NCI-H524 treated with DMSO at 0.1 percent for 48 hours (cell line): ENCODE measurements around the gene ZNF836.
"Not testable (repeated sequence)": the region's sequence is repeated elsewhere in the genome, so short reads cannot be mapped to it uniquely, and the experiment has no call there.

Source experiments
- DNase-seq: peaks from one replicate; lab custom pipeline; 2025; lab: John Stamatoyannopoulos, UW

The ZNF836 gene

DNA sequence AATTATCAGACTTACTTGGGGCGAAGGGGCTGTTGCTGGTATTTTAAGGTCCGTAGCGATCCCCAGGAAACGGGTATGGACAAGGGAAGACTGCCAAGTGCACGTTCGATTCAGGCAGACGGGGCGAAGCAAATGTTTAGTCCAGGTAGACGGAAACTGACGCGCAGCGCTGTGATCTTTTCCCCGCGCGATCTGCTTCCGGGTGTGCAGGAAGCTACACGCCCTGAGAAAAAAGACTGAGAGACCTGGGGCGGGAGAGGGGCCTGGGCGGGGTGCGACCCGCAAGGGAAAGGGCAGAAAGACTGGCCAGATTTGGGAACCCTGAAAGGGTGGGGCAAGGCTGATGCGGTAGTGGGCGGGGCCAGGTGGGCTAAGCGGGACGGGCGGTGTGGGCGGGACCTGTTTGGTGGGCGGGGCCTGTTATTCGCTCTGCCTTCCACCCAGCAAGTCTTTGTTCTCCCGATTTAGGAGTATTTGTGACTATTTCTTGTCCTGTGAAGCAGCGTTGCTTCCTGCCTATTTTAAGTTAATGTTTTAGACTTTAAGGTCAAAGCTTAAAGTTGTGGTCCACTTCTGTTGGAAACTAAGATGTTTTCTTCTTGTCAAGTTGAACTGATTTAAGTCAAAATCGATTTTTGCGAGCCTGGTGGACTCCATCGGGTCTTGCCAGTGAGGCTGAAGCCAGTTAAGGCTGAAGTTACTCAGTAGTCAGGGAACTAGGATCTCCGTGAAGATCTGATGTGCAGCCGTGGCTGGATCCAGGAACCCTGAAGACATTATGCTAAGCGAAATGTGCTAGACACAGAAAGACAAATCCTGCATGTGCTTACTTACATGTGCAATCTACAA is at the start of gene ZNF836:
Gene ZNF836 (minus strand): TSS at position 301 of the 849 bp plus-strand sequence. CDS start 3,549 bp downstream, outside the sequence.
- peak; percentile 0 for DNase-seq

DNA sequence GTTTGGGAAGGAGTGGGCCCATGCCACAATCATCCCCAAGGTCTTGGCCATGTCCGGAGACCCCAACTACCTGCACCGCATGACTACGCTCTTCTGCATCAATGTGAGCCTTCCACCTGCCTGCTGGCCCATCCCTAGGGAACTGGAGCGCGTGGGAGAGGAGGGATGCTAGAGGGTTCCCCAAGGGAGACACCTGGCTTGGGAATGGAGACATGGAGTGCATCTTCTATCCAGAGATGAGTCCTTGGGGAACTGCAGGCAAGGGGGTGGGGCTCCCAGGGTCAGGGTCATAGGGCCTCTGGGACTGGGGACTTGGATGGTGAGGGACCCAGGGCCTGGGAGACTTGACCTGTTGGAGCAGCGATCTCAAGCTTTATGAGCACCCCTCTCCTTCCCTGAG is 49.6 kb upstream of the ZNF836 start:
- DNase-seq: no peak

DNA sequence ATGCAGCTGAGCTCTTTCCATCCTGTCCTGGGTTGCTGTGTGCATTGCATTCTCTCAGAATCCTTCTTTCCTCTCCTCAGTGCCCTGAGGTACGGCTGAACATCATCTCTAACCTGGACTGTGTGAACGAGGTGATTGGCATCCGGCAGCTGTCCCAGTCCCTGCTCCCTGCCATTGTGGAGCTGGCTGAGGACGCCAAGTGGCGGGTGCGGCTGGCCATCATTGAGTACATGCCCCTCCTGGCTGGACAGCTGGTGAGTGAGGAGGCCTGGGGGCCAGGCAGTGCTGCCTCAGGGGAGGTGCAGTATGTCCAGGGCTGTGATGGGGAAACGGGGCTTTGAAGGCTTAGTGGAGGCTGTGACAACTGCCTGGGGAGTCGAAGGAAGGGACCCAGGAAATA is 48.2 kb upstream of the ZNF836 start:
- DNase-seq: no peak

DNA sequence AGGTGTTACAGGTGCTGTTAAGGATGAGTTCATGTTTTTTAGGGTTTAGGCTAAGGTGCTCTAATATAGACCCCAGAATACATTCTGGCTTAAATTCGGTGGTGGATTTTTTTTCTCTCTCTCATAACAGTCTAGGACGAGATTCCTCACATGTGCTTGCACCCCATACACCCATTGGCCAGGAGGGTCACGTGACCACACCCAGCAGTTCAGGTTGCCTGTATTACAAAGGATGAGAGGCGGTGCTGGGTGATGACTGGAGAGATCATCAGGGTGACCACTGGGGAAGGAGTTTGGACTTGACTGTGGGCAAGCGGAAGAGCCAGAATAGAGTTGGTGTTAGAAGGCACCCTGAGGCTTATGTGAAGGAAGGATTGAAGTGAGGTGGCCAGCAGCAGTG is 46.2 kb upstream of the ZNF836 start:
- no peak for DNase-seq

DNA sequence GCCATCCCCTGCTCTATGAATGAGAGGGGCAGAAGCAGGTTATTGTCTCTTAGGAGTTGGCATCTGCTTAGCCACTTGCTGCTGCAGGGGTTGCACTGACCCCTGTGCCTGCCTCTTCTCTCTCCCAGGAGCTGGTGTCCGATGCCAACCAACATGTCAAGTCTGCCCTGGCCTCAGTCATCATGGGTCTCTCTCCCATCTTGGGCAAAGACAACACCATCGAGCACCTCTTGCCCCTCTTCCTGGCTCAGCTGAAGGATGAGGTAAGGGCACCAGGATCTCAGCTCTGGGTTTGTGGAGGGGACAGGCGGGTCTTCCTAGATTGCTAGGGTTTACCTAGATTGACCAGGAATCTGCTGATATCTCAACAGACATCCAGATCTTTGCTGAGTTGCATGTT is 45.0 kb upstream of the ZNF836 start:
- no peak for DNase-seq

DNA sequence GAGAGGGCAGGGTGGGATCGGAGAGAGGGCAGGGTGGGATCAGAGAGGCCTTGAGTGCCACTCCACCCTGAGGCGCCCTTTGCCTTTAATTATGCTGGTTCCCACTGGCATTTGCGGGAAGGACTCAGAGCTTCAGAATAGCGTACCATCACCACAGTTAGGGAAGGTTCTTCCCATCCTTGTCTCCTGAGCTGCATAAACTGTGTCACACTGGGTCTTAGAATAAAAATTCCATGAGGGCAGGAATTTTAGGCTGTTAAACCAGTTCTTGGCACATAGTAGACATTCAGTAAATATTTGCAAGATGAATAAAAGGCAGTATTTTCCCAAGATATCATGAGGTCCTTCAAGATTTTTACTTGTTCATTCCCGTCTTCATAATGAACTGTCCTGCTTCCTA is 42.8 kb upstream of the ZNF836 start:
- no peak for DNase-seq

DNA sequence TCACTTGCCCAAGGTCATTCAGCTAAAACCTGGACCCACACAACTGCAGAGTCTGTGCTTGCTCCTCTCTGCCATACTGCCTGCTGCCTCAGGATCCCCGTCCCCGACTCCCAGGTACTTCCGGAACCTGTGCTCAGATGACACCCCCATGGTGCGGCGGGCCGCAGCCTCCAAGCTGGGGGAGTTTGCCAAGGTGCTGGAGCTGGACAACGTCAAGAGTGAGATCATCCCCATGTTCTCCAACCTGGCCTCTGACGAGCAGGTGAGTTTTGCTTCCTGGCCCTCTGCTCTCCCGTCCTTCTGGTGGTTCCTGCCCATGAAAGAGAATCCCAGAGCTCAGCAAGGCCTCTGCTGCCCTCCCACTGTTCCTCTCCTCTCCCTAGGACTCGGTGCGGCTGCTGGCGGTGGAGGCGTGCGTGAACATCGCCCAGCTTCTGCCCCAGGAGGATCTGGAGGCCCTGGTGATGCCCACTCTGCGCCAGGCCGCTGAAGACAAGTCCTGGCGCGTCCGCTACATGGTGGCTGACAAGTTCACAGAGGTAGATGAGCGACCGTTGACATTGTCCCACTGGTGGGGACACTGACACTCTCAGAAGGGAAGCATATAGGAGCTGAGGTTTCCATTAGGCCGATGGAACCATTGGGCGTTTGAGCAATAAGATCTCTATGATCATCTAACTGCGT is 41.3 kb upstream of the ZNF836 start:
- DNase-seq: no peak

DNA sequence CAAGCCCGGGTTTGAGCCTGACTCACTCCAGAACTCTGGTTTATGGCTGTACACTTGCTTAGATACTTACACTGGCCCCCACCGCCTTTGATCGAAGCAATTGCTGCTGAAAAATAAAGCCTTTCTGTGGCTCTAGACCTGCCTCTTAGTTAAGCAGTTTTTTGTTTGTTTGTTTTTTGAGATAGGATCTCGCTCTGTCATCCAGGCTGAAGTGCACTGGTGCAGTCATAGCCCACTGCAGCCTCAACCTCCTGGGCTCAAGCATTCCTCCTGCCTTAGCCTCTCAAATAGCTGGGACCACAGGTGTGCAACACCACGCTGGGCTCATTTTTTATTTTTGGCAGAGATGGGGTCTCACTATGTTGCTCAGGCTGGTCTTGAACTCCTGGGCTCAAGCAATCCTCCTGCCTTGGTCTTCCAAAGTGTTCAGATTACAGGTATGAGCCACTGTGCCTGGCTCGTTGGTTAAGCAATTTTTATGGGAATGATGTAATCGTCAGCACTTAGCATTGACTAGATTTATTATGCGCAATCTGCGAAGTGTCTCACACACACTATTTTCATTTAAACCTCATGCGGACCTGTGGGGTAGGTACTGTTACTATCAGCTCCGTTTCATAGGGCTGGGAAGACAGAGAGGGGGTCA is 40.6 kb upstream of the ZNF836 start:
- no peak for DNase-seq

DNA sequence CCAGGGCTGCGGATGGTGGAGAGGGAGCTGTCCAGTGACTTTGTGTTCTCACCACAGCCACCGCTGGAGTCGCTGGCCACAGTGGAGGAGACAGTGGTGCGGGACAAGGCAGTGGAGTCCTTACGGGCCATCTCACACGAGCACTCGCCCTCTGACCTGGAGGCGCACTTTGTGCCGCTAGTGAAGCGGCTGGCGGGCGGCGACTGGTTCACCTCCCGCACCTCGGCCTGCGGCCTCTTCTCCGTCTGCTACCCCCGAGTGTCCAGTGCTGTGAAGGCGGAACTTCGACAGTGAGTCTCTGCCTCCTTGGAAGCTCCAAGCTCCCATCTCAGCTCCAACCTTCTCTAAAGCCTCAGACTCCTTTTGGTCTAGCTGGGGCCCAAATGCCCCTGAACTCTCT is 39.8 kb upstream of the ZNF836 start:
- no peak for DNase-seq

DNA sequence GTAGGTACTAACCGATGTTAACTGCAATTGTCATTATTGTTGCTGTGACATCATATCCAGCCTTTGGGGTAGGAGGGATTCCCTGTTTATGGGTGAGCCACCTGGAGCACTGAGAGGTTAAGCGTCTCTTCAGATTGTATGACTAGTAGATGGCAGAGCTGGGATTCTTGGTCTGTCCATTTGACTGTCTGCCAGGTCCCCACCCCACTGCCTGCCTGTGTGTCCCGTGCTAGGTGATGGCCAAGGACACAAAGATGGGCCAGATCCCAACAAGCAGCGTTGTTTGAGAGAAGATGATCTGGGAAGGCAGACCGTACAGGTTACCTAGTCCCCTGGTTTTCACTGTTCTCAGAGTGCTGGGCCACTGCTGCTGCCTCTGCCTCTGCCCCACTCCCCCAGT is 35.1 kb upstream of the ZNF836 start:
- DNase-seq: no peak

DNA sequence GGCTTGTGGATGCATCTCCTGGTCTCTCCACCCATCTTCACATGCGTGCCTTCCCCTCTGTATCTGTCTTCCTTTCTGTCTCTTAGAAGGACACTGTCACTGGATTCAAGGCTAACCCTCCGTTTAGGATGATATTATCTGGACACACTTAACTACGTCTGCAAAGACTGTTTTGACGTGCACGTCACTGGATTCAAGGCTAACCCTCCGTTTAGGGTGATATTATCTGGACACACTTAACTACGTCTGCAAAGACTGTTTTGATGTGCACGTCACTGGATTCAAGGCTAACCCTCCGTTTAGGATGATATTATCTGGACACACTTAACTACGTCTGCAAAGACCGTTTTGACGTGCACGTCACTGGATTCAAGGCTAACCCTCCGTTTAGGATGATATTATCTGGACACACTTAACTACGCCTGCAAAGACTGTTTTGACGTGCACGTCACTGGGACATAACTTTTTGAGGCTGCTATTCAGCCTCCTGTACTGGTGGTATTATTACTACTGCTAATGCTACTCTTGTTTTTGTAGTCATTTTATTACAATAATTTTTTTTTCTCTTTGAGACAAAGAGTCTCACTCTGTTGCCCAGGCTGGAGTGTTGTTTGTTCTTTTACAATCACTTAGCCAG is 29.5 kb upstream of the ZNF836 start:
- not testable (repeated sequence) for DNase-seq

DNA sequence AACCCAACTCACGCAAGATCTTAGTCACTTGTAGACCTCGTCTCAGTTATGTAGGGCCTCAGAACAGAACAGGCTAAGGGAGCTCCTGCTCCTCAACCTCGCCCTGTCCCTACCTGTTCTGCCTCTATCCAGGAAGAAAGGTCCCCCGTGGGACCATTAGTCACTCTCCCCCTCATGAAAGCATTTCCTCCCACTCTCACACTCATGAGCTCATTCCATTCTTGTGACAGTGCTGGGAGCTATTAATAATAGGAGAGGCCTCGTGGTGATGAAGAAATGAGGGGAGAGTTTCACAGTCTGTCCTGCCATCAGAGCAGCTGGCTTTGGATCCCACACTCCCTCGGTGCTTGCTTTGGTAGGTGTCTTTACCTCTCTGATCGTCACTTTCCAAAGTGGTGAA is 28.6 kb upstream of the ZNF836 start:
- no peak for DNase-seq

DNA sequence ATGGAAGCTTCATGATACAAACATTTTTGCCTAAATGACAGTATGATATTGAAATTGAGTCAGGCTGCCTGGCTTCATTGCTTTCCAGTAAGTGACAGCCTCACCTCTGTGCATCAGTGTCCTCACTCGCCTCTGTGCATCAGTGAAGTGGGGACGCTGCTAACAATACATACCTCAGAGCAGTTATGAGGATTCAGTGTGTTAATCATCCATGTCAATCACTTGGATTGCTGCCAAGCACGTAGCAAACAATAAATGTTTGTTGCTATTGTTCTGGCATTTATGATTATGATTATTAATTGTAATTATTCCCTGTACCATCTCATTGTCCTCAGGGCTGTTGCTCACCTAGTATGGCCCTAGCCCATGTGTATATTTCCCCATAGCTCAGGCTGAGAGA is 27.3 kb upstream of the ZNF836 start:
- no peak for DNase-seq

DNA sequence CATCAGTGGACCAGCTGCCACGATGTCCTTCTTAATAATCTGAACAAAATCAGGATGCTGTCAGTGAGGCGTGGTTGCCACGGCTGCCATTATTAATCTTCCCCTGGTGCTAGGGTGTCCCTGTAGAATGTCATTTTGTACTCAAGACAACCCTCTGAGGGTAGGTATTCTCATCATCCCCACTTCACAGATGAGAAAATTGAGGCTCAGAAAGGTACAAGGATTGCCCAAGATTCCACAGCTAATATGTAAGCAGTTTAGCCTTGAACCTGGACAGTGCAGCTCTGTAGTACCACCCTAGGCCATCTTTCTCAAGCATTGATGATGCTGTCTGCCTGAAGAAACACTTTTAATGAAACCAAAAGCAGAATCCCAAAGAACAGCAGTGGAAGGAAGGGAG is 26.5 kb upstream of the ZNF836 start:
- DNase-seq: no peak

DNA sequence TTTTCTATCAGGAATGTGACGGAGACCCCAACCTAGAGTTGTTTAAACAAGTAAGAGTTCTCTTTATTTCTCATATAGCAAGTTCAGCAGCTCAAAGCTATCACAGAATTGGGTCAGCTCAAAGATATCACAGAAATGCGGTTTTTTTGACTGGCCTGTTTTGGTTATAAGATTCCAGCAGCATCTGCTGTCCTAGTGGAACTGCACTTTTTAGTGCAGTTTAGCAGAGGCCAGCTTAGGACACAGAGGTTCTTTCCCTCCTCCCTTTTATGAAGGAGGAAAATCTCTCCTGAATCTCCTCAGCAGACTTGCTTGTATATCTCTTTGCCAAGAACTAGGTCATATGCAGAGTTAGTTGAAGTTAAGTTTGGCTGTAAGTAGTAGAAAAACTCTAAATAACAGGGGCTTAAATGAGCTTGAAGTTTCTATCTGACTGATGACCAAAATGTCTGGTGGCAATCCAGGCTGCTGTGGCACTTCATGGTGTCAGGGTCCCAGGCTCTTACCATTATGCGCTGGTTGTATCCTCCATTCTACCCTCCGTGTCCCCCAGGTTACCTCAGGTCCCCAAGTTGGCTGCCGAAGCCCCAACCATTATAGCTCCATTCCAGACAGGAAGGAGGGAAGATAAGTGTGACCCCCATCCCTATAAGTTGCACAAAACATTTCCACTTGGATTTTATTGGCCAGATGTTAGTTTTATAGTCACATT is 25.0 kb upstream of the ZNF836 start:
- DNase-seq: no peak

DNA sequence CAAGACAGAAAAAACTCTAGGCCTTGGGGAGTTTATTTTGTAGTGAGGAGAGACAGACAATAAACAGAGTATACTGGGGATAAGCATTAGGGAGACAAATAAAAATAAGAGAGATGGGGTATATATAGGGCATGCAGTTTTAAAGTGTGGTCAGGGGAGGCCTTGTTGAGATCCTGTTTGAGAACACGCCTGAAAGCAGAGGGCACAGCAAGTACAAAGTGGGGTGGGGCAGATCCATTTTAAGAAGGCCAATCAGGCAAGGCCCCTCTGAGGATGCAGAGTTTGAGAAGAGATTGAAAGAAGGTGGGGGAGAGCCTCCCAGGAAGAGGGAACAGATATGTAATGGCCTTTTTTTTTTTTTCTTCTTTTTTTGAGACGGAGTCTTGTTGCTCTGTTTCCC is 20.5 kb upstream of the ZNF836 start:
- no peak for DNase-seq

DNA sequence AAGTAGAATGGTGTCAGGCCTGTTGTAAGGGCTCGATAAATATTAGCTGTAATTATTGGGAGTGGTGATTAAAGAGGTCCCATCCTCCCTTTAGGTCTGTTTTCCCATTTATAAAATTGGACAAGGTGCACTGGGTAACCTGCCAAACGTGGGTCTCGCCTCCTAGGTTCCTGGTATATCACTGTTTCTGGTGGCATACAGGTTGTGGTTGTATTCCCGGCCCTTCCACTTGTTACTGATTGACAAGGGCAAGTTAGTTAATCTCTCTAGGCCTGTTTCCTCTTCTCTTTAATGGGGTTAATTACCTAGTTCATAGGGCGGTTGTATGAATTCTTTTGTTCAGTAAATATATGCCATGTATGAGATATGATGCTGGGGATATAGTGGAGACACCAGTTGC is 20.0 kb upstream of the ZNF836 start:
- no peak for DNase-seq

DNA sequence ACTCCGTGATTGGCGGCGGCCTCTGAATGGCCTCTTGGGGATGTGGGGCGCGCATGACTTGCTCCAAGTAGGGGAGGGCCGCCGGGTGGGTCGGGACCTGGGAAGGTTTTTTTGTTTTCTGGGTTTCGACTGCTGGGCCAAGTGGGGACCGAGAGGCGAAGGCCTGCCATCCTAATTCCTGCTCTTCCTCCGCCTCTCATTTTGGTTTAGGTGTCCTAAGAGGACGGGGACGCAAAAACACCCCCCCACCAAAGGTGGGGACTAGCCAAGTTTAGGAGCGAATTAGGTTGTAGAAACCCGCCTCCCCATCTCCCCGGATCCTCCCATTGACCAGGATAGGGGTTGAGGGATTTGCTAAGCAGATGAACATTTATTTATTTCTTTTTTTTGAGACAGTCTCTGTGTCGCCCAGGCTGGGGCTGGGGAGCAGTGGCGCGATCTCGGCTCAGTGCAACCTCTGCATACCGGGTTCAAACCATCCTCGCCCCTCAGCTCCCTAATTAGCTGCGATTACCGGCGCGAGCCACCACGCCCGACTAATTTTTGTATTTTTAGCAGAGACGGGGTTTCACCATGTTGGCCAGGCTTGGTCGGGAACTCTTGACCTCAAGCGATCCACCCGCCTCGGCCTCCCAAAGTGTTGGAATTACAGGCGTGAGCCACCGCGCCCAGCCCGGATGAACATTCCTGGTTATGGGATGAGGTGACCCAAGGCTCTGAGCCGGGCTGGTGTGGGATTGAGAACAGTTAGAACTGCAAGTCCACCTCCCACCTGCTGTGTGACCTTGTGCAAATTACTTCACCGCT is 19.3 kb upstream of the ZNF836 start:
- no peak for DNase-seq

DNA sequence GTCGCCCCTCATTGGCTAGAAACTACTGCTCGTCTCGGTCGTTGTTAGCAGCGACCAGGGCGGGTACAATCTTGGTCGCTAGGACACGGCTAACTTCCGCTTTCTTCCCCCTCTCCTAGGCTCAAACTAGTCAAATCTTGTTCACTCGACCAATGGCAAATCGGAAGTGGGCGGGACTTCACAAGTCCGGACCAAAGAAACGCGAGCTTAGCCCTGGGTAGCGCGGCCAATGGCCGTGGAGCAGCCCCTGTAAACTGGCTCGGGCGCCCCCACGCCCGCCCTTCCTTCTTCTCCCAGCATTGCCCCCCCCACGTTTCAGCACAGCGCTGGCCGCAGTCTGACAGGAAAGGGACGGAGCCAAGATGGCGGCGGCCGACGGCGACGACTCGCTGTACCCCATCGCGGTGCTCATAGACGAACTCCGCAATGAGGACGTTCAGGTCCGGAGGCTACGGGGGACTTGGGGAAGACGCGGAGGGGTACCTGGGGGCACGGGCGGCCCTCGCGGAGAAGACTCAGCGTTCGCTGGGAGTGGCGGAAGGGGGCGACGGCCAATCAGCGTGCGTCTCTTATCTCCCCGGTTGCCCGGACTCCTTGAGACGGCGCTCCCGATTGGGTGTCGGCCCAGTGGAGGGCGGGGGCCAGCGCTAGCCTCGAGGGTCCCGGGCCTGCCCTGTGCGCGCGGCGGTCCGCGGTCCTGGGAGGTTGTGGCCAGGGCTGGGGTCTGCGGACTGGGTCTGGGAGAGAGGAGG is 18.5 kb upstream of the ZNF836 start, which contains the start of gene PPP2R1A:
Gene PPP2R1A (plus strand): TSS at position 318 of the 752 bp plus-strand sequence. CDS start 45 bp downstream, at position 363.
- peak; percentile 100 for DNase-seq
